ENCODE data around the gene PDPK1.
A peak's percentile ranks its signal among the peaks of the same experiment; 100 is the strongest.
"Not testable (repeated sequence)": the region's sequence is repeated elsewhere in the genome, so short reads cannot be mapped to it uniquely, and the experiment has no call there.

PDPK1 gene

GRCh38 chr16:2529061-2529931 is 8.5 kb upstream of the PDPK1 start:
- H3K27ac ChIP-seq (ENCODE audit: low read length), result no peak overlapping the region
- H3K27me3 ChIP-seq (ENCODE audit: control insufficient read depth, insufficient read depth, low read length), result peaks cover 9% of the 10 kb centered on the region
- H3K36me3 ChIP-seq (ENCODE audit: control insufficient read depth, low read depth, low read length), result peaks cover 15% of the 10 kb centered on the region
- H3K4me3 ChIP-seq (ENCODE audit: low read length), result no peak overlapping the region
- H3K4me1 ChIP-seq (ENCODE audit: control insufficient read depth, low read depth, low read length), result peaks cover 8% of the 10 kb centered on the region
- no peaks in the 10 kb centered on the region for H3K9me3 ChIP-seq (ENCODE audit: control insufficient read depth, low read depth, low read length)
- H3K9ac ChIP-seq (ENCODE audit: low read length), result no peak overlapping the region

GRCh38 chr16:2529961-2530628 is 7.7 kb upstream of the PDPK1 start:
- peaks cover 9% of the 10 kb centered on the region for H3K27me3 ChIP-seq (ENCODE audit: control insufficient read depth, insufficient read depth, low read length)
- no peak overlapping the region for H3K27ac ChIP-seq (ENCODE audit: low read length)
- H3K4me1 ChIP-seq (ENCODE audit: control insufficient read depth, low read depth, low read length), result peaks cover 8% of the 10 kb centered on the region
- no peaks in the 10 kb centered on the region for H3K9me3 ChIP-seq (ENCODE audit: control insufficient read depth, low read depth, low read length)
- no peak overlapping the region for H3K4me3 ChIP-seq (ENCODE audit: low read length)
- H3K36me3 ChIP-seq (ENCODE audit: control insufficient read depth, low read depth, low read length), result peaks cover 15% of the 10 kb centered on the region
- no peak overlapping the region for H3K9ac ChIP-seq (ENCODE audit: low read length)

GRCh38 chr16:2530629-2531318 is 7.0 kb upstream of the PDPK1 start:
- H3K27ac ChIP-seq (ENCODE audit: low read length), result no peak overlapping the region
- peak overlapping the region; percentile 63 for H3K9ac ChIP-seq (ENCODE audit: low read length)

GRCh38 chr16:2531371-2531695 is 6.5 kb upstream of the PDPK1 start, which contains the start of gene CEMP1:
CEMP1 (minus strand) TSS chr16:2531408; CDS start chr16:2531073, 335 bp downstream.
- H3K36me3 ChIP-seq (ENCODE audit: control insufficient read depth, low read depth, low read length), result peaks cover 15% of the 10 kb centered on the region
- peak within 1 kb of the TSS; percentile 63 for H3K9ac ChIP-seq (ENCODE audit: low read length)
- H3K9me3 ChIP-seq (ENCODE audit: control insufficient read depth, low read depth, low read length), result no peaks in the 10 kb centered on the region
- H3K27ac ChIP-seq (ENCODE audit: low read length), result no peak within 1 kb of the TSS
- peak within 1 kb of the TSS; percentile 60 for H3K4me3 ChIP-seq (ENCODE audit: low read length)
- H3K4me1 ChIP-seq (ENCODE audit: control insufficient read depth, low read depth, low read length), result peaks cover 8% of the 10 kb centered on the region
- H3K27me3 ChIP-seq (ENCODE audit: control insufficient read depth, insufficient read depth, low read length), result peaks cover 9% of the 10 kb centered on the region

More at GRCh38 chr16:2530629-2531318, 7.0 kb upstream of the PDPK1 start:
- H3K4me3 ChIP-seq (ENCODE audit: low read length), result peak overlapping the region; percentile 60
- peaks cover 9% of the 10 kb centered on the region for H3K27me3 ChIP-seq (ENCODE audit: control insufficient read depth, insufficient read depth, low read length)
- no peaks in the 10 kb centered on the region for H3K9me3 ChIP-seq (ENCODE audit: control insufficient read depth, low read depth, low read length)
- H3K4me1 ChIP-seq (ENCODE audit: control insufficient read depth, low read depth, low read length), result peaks cover 8% of the 10 kb centered on the region
- peaks cover 15% of the 10 kb centered on the region for H3K36me3 ChIP-seq (ENCODE audit: control insufficient read depth, low read depth, low read length)

DNA sequence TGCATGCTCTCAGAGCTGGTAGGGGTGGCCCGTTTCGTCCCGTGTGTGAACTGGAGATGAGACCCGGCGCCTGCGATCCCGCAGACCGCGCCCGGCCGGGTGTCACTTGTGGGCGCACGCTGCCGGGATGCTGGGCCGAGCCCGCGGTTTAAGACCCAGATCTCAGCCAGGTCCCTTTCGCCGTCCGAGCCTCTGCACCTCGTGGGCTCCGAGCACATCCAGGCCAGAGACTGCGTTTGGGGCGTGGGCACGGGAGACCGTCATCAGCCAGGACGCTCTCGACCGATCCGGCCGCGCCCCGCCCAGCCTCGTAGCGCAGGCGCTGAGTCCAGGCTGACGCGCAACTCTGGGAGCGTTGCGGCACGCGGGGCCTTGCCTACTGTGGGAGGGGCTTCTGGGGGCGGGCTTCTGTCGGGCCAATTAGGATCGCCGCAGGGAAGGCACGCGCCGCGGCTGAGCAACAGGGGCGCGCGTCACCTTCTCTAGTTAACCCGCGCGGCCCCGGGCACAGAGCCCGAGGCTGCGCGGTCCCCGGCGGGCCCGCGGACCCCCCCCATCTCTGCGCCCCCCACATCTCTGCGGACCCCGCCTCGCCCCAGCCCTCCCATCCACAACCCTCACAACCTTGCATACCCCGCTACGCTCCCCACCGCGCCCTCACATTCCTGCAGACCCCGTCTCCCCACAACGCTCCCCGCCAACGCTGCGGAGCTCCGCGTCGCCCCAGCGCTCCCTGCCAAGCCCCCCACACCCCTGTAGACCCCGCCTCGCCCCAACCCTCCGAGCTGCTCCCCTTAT is 5.9 kb upstream of the PDPK1 start:
- peak overlapping the region; percentile 60 for H3K4me3 ChIP-seq (ENCODE audit: low read length)
- peaks cover 8% of the 10 kb centered on the region for H3K4me1 ChIP-seq (ENCODE audit: control insufficient read depth, low read depth, low read length)
- peaks cover 15% of the 10 kb centered on the region for H3K36me3 ChIP-seq (ENCODE audit: control insufficient read depth, low read depth, low read length)
- peak overlapping the region; percentile 63 for H3K9ac ChIP-seq (ENCODE audit: low read length)
- peaks cover 9% of the 10 kb centered on the region for H3K27me3 ChIP-seq (ENCODE audit: control insufficient read depth, insufficient read depth, low read length)
- no peaks in the 10 kb centered on the region for H3K9me3 ChIP-seq (ENCODE audit: control insufficient read depth, low read depth, low read length)
- H3K27ac ChIP-seq (ENCODE audit: low read length), result no peak overlapping the region

DNA sequence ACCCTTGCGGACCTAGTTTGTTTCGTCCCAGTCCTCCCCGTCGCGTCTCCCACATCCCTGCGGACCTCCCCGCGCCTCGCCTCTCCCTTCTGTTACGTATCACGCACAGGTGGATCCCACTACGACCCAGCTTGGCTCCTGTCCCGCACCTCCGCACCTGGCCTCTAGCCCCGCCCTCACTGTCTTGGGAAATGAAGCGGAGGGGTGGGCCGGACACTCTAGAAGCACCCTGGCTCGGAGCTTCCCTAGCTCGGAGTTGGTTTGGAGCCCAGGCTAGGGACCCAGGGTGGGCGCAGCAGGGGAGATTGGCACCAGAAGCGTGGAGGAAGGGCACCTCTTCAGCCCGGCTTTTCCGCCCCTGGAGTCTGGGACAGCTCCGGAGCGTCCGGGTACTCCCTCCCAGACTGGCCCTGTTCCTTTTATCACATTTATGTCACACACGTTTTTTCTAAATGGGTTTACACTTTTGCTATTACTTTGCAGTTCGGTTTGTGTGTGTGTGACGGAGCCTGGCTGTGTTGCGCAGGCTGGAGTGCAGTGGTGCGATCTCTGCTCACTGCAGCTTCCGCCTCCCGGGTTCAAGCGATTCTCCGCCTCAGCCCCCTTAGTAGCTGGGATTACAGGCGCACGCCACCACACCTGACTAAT is 5.2 kb upstream of the PDPK1 start:
- Histone ChIP-seq H3K27ac (ENCODE audit: low read length) (no peak overlapping the region), H3K9me3 (ENCODE audit: control insufficient read depth, low read depth, low read length) (no peaks in the 10 kb centered on the region), H3K36me3 (ENCODE audit: control insufficient read depth, low read depth, low read length) (peaks cover 15% of the 10 kb centered on the region), H3K4me1 (ENCODE audit: control insufficient read depth, low read depth, low read length) (peaks cover 8% of the 10 kb centered on the region), H3K9ac (ENCODE audit: low read length) (peak overlapping the region; percentile 38), H3K27me3 (ENCODE audit: control insufficient read depth, insufficient read depth, low read length) (peaks cover 9% of the 10 kb centered on the region), H3K4me3 (ENCODE audit: low read length) (peak overlapping the region; percentile 60)

DNA sequence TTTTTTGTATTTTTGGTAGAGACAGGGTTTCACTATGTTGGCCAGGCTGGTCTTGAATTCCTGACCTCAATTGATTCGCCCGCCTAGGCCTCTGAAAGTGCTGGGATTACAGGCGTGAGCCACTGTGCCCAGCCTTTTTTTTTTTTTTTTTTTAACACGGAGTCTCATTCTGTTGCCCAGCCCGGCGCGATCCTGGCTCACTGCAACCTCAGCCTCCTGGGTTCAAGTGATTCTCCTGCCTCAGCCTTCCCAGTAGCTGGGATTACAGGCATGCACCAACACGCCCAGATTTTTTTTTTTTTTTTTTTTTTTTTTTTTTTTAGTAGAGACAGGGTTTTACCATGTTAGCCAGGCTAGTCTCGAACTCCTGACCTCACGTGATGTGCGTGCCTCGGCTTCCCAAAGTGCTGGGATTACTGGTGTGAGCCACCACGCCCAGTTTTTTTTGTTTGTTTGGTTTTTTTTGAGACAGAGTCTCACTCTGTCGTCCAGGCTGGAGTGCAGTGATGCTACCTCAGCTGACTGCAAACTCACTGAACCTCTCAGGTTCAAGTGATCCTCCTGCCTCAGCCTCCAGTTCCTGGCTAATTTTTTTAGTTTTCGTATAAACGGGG is 4.6 kb upstream of the PDPK1 start:
- H3K9ac ChIP-seq (ENCODE audit: low read length); H3K9me3 ChIP-seq (ENCODE audit: control insufficient read depth, low read depth, low read length); H3K27ac ChIP-seq (ENCODE audit: low read length); H3K4me1 ChIP-seq (ENCODE audit: control insufficient read depth, low read depth, low read length); H3K27me3 ChIP-seq (ENCODE audit: control insufficient read depth, insufficient read depth, low read length): not testable (repeated sequence)
- H3K4me3 ChIP-seq (ENCODE audit: low read length), result peak overlapping the region; percentile 60
- peaks cover 11% of the 10 kb centered on the region for H3K36me3 ChIP-seq (ENCODE audit: control insufficient read depth, low read depth, low read length)

DNA sequence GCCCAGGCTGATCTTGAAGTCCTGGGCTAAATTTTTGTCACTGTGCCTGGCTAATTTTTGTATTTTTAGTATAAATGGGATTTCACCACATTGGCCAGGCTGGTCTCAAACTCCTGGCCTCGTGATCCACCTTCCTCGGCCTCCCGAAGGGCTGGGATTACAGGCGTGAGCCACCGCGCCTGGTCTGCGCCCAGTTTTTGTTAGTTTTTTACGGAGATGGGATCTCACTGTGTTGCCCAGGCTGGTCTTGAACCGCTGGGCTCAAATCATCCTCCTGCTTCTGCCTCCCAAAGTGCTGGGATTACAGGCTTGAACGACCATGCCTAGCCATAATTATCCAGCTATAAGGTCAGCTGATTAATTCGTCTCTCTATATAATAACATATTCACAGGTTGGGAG is 3.9 kb upstream of the PDPK1 start:
- H3K9ac ChIP-seq (ENCODE audit: low read length), result no peak overlapping the region
- H3K4me1 ChIP-seq (ENCODE audit: control insufficient read depth, low read depth, low read length), result peaks cover 8% of the 10 kb centered on the region
- no peak overlapping the region for H3K27ac ChIP-seq (ENCODE audit: low read length)
- peaks cover 4% of the 10 kb centered on the region for H3K36me3 ChIP-seq (ENCODE audit: control insufficient read depth, low read depth, low read length)
- H3K4me3 ChIP-seq (ENCODE audit: low read length), result no peak overlapping the region
- peaks cover 9% of the 10 kb centered on the region for H3K27me3 ChIP-seq (ENCODE audit: control insufficient read depth, insufficient read depth, low read length)
- H3K9me3 ChIP-seq (ENCODE audit: control insufficient read depth, low read depth, low read length), result no peaks in the 10 kb centered on the region

- H3K9me3 ChIP-seq (ENCODE audit: control insufficient read depth, low read depth, low read length); H3K4me3 ChIP-seq (ENCODE audit: low read length); H3K9ac ChIP-seq (ENCODE audit: low read length); H3K27me3 ChIP-seq (ENCODE audit: control insufficient read depth, insufficient read depth, low read length); H3K4me1 ChIP-seq (ENCODE audit: control insufficient read depth, low read depth, low read length); H3K27ac ChIP-seq (ENCODE audit: low read length); H3K36me3 ChIP-seq (ENCODE audit: control insufficient read depth, low read depth, low read length): not testable (repeated sequence)
These were observed 3.5 kb upstream of the PDPK1 start for GRCh38 chr16:2534335-2534734.

- H3K27ac ChIP-seq (ENCODE audit: low read length), result no peak overlapping the region
- H3K9ac ChIP-seq (ENCODE audit: low read length), result no peak overlapping the region
- H3K27me3 ChIP-seq (ENCODE audit: control insufficient read depth, insufficient read depth, low read length), result peaks cover 9% of the 10 kb centered on the region
These were observed 2.2 kb upstream of the PDPK1 start for GRCh38 chr16:2535625-2536013.

More at GRCh38 chr16:2535625-2536013, 2.2 kb upstream of the PDPK1 start:
- Histone ChIP-seq H3K9me3 (ENCODE audit: control insufficient read depth, low read depth, low read length) (no peaks in the 10 kb centered on the region), H3K4me3 (ENCODE audit: low read length) (no peak overlapping the region), H3K36me3 (ENCODE audit: control insufficient read depth, low read depth, low read length) (no peaks in the 10 kb centered on the region), H3K4me1 (ENCODE audit: control insufficient read depth, low read depth, low read length) (peaks cover 8% of the 10 kb centered on the region)

All from iPS-18a (cell line).